ENCODE data around the gene APLP2.

APLP2 gene

DNA sequence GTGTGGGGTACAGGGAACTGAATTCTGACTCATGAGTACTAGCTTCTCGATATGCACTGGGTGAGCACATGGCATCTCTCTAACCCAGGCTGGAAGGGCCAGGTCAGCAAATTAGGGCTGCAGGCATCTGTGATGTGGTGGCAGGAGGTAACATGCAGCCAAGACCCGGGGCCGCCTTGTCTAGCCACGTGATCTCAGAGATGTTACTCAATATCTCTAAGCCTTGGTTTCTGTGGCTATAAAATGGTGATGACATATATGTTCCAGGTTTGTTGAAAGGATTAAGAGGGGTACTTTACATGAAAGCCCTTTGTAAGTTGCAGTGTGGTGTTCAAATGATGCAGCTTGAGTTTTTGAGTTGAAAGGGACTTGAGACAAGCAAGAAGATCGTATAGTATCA, 93.0 kb downstream of the APLP2 start:
- no peaks in the 10 kb centered on the region for H3K36me3 ChIP-seq
- H3K4me3 ChIP-seq (ENCODE audit: low read depth in 1 of 2, low read length in 1 of 2): no peak overlapping the region
- peaks cover 92% of the 10 kb centered on the region for H3K27me3 ChIP-seq
- H3K4me1 ChIP-seq (ENCODE audit: control insufficient read depth in 1 of 2, insufficient read depth in 1 of 2, low read depth in 1 of 2, low read length in 1 of 2): peaks cover 17 to 31% of the 10 kb centered on the region in 2 experiments
- TF ChIP-seq CTCF (IDR thresholded peaks at IDR 0.05): no peak
- H3K9me3 ChIP-seq: no peaks in the 10 kb centered on the region
- H3K27ac ChIP-seq: no peak overlapping the region

DNA sequence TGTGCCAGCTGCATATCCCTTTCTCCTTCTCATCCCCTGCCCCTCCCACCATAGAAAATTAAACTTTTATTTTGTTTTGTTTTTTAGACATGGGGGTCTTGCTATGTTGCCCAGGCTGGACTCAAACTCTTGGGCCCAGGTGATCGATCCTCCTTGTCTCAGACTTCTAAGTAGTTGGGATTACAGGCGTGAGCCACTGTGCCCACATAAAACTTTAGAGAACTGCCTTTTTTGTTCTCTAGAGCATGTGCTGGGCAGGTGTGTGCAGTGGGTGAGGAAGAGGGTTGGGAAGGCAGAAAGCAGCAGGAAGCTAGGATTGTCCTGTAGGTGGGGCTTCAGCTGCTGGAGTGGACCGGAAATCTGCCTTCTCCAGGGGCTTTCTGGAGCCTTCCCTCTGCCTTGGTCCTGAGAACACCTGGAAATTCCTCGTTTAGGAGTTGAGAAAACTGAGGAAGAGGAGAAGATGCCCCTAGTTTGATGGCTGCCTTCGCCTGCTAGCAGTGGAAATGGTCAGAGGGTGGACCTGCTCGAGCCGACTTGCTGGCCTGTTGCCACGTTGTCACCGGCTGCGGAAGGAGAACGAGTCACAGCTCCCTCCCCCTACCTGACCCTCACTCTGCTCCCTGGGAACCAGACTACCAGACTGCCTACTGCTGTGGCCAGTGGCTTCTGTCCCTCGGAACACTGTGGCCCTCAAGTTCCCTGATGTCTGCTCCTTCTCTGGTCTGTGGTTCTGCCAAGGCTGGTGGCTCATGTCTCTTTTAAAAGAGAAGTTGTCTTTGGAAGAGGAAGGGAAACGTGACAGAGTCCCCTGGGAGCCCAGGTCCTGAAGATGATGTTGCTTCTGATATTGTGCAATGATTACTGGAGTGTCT, 93.9 kb downstream of the APLP2 start:
- H3K4me1 ChIP-seq (ENCODE audit: control insufficient read depth in 1 of 2, insufficient read depth in 1 of 2, low read depth in 1 of 2, low read length in 1 of 2): peaks cover 17 to 31% of the 10 kb centered on the region in 2 experiments
- H3K27me3 ChIP-seq: peaks cover 92% of the 10 kb centered on the region
- no peaks in the 10 kb centered on the region for H3K9me3 ChIP-seq
- TF ChIP-seq CTCF (IDR thresholded peaks at IDR 0.05): no peak
- no peak overlapping the region for H3K27ac ChIP-seq
- no peak overlapping the region for H3K4me3 ChIP-seq (ENCODE audit: low read depth in 1 of 2, low read length in 1 of 2)
- H3K36me3 ChIP-seq: no peaks in the 10 kb centered on the region

GRCh38 chr11:130164221-130164570, 94.5 kb downstream of the APLP2 start:
- TF ChIP-seq CTCF (IDR thresholded peaks at IDR 0.05): no peak
- H3K27ac ChIP-seq: no peak overlapping the region
- H3K36me3 ChIP-seq: no peaks in the 10 kb centered on the region
- H3K27me3 ChIP-seq: peaks cover 87% of the 10 kb centered on the region
- H3K4me3 ChIP-seq (ENCODE audit: low read depth in 1 of 2, low read length in 1 of 2): no peak overlapping the region
- H3K9me3 ChIP-seq: no peaks in the 10 kb centered on the region
- peaks cover 16 to 30% of the 10 kb centered on the region in 2 experiments for H3K4me1 ChIP-seq (ENCODE audit: control insufficient read depth in 1 of 2, insufficient read depth in 1 of 2, low read depth in 1 of 2, low read length in 1 of 2)

- Histone ChIP-seq H3K27me3 (peaks cover 73% of the 10 kb centered on the region), H3K9me3 (no peaks in the 10 kb centered on the region), H3K4me1 (ENCODE audit: control insufficient read depth in 1 of 2, insufficient read depth in 1 of 2, low read depth in 1 of 2, low read length in 1 of 2) (peaks cover 2 to 19% of the 10 kb centered on the region in 2 experiments), H3K4me3 (ENCODE audit: low read depth in 1 of 2, low read length in 1 of 2) (no peak overlapping the region), H3K27ac (no peak overlapping the region), H3K36me3 (no peaks in the 10 kb centered on the region)
- TF ChIP-seq CTCF (IDR thresholded peaks at IDR 0.05): no peak
Measured at GRCh38 chr11:130165601-130166456, 96.1 kb downstream of the APLP2 start.

DNA sequence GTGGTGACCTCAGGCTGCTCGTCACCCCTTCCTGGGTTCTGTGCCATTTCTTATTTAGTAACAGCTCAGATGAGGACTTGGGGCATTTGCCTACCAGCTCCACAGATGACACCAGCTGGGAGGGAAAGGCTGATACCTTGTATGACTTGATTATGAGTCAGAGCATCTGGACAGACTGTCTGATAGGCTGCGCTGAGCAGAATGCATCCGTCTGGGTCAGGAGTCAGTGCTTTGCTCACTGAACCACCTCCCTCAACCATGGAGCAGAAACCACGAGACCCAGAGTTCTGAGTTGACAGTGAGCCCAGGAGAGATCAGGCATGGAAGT, 96.7 kb downstream of the APLP2 start:
- Histone ChIP-seq H3K27ac (no peak overlapping the region), H3K27me3 (peaks cover 67% of the 10 kb centered on the region)

More for the DNA sequence above, 96.7 kb downstream of the APLP2 start:
- no peak for TF ChIP-seq CTCF (IDR thresholded peaks at IDR 0.05)
- no peak overlapping the region for H3K4me3 ChIP-seq (ENCODE audit: low read depth in 1 of 2, low read length in 1 of 2)
- H3K36me3 ChIP-seq: no peaks in the 10 kb centered on the region
- H3K4me1 ChIP-seq (ENCODE audit: control insufficient read depth in 1 of 2, insufficient read depth in 1 of 2, low read depth in 1 of 2, low read length in 1 of 2): peaks cover 0 to 13% of the 10 kb centered on the region in 2 experiments
- no peaks in the 10 kb centered on the region for H3K9me3 ChIP-seq

Data from neutrophil (primary cell).